Measurements from ENCODE around the gene ZNF518A. TPM values are rescaled to one million over a fixed set of nuclear protein-coding genes. Genes with fewer than 3 reads are reported as not detected.
"Not testable (repeated sequence)": the region's sequence is repeated elsewhere in the genome, so short reads cannot be mapped to it uniquely, and the experiment has no call there.

The ZNF518A gene
- total RNA-seq, 1 experiment from 2014 or later, result 36.7 TPM

DNA sequence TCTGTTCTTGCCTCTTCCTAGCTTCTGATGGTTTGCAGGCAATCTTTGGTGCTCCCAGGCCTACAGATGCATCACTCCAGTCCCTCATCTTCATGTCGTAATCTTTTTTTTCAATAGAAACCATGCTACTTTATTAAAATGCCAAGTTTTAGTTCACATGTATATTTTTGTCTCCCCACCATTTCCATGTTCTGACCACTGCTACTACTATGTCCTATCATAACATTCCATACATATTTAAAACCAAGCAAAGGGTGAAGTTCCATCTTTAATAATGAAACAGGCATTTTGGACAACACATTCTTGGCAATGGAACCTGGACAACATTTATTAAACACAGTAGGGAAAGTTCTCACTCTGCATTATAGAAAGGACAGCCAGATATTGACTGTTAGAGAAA lies 58.8 kb downstream of the ZNF518A start:
- H3K27me3 ChIP-seq (ENCODE audit: insufficient read depth, low read length), result no peaks in the 10 kb centered on the region

DNA sequence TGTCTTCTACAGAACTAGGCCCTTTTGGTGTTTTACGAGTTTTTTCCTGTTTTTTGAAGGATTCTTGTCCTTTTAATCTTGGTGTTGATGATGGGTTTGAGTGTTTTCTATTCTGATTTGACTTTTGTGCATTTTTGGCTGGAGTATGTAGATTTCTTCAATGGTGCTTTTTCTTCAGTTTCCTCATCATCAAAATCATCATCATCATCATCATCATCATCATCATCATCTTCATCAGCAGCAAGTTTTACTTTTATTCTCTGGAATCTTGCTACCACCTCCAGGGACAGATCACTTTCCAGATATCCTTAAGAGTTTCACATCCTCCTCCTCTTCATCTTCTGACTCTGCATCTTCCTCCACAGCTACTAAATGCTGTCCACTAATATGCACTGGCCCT lies 59.4 kb downstream of the ZNF518A start:
- CTCF ChIA-PET; H3K36me3 ChIP-seq (ENCODE audit: control insufficient read depth in 1 of 2, insufficient read depth in 2 of 2, low read length in 2 of 2); H3K79me2 ChIP-seq (ENCODE audit: insufficient read depth, low read length); H4K20me1 ChIP-seq (ENCODE audit: insufficient read depth); H3K9me3 ChIP-seq (ENCODE audit: control insufficient read depth in 1 of 2, insufficient read depth in 1 of 2, low read depth in 1 of 2, low read length in 2 of 2); ATAC-seq; RAD21 ChIA-PET (ENCODE audit: low non-redundant PET in 1 of 2, low total read pairs in 2 of 2, uncharacterized antibody in 2 of 2, unreplicated experiment in 2 of 2); H3K9me2 ChIP-seq (ENCODE audit: insufficient read depth); BruUV-seq (replicated peaks); H3K4me2 ChIP-seq (ENCODE audit: low read length); POLR2A ChIA-PET; H3K9ac ChIP-seq (ENCODE audit: low read length); H3K27ac ChIP-seq (ENCODE audit: low read depth, low read length); H3K27me3 ChIP-seq (ENCODE audit: insufficient read depth, low read length); H3K4me3 ChIP-seq (replicated peaks in 1 of 2; ENCODE audit: low read depth in 1 of 2, low read length in 2 of 2); DNase-seq (ENCODE audit: low read depth, low spot score); H2AFZ ChIP-seq (ENCODE audit: low read depth, low read length, poor library complexity, severe bottlenecking); intact Hi-C loops (cut with micrococcal nuclease); H3K4me1 ChIP-seq (ENCODE audit: control insufficient read depth in 1 of 2, insufficient read depth in 2 of 2, low read length in 2 of 2): not testable (repeated sequence)

More for the DNA sequence above, 58.8 kb downstream of the ZNF518A start:
- Histone ChIP-seq H4K20me1 (ENCODE audit: insufficient read depth) (no peaks in the 10 kb centered on the region), H3K9me3 (ENCODE audit: control insufficient read depth in 1 of 2, insufficient read depth in 1 of 2, low read depth in 1 of 2, low read length in 2 of 2) (no peaks in the 10 kb centered on the region), H3K27ac (ENCODE audit: low read depth, low read length) (no peak overlapping the region), H3K4me3 (replicated peaks in 1 of 2; ENCODE audit: low read depth in 1 of 2, low read length in 2 of 2) (no peak overlapping the region), H3K36me3 (ENCODE audit: control insufficient read depth in 1 of 2, insufficient read depth in 2 of 2, low read length in 2 of 2) (no peaks in the 10 kb centered on the region), H3K79me2 (ENCODE audit: insufficient read depth, low read length) (no peaks in the 10 kb centered on the region), H2AFZ (ENCODE audit: low read depth, low read length, poor library complexity, severe bottlenecking) (no peak overlapping the region), H3K9ac (ENCODE audit: low read length) (no peak overlapping the region), H3K9me2 (ENCODE audit: insufficient read depth) (no peaks in the 10 kb centered on the region), H3K4me1 (ENCODE audit: control insufficient read depth in 1 of 2, insufficient read depth in 2 of 2, low read length in 2 of 2) (no peaks in the 10 kb centered on the region), H3K4me2 (ENCODE audit: low read length) (no peak overlapping the region)
- no TSS peak for BruUV-seq (replicated peaks)
- CTCF ChIA-PET, result no interaction called here
- DNase-seq (ENCODE audit: low read depth, low spot score), result no peak
- no peak for TF ChIP-seq POLR2AphosphoS5 (IDR thresholded peaks at IDR 0.05; ENCODE audit: low read depth, low read length)
- TF ChIP-seq EZH2phosphoT487 (IDR thresholded peaks at IDR 0.05; ENCODE audit: borderline replicate concordance), result no peak
- TF ChIP-seq, protein P1, sequence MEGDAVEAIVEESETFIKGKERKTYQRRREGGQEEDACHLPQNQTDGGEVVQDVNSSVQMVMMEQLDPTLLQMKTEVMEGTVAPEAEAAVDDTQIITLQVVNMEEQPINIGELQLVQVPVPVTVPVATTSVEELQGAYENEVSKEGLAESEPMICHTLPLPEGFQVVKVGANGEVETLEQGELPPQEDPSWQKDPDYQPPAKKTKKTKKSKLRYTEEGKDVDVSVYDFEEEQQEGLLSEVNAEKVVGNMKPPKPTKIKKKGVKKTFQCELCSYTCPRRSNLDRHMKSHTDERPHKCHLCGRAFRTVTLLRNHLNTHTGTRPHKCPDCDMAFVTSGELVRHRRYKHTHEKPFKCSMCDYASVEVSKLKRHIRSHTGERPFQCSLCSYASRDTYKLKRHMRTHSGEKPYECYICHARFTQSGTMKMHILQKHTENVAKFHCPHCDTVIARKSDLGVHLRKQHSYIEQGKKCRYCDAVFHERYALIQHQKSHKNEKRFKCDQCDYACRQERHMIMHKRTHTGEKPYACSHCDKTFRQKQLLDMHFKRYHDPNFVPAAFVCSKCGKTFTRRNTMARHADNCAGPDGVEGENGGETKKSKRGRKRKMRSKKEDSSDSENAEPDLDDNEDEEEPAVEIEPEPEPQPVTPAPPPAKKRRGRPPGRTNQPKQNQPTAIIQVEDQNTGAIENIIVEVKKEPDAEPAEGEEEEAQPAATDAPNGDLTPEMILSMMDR (IDR thresholded peaks at IDR 0.05 in 2 of 3, conservative IDR thresholded peaks at IDR 0.05 in 1 of 3; ENCODE audit: borderline replicate concordance in 1 of 3, insufficient read depth in 1 of 3, low read depth in 2 of 3, low read length in 2 of 3), result no peak
- intact Hi-C loops (cut with micrococcal nuclease), result no loop called here
- ATAC-seq, result no peak
- RAD21 ChIA-PET (ENCODE audit: low non-redundant PET in 1 of 2, low total read pairs in 2 of 2, uncharacterized antibody in 2 of 2, unreplicated experiment in 2 of 2), result no interaction called here
- POLR2A ChIA-PET, result no interaction called here

Measured in HCT116 (cell line).